Osteoblast (primary cell): ENCODE measurements around the gene CD44. TPM values are rescaled to one million over a fixed set of nuclear protein-coding genes. Genes with fewer than 3 reads are reported as not detected.
A peak's percentile ranks its signal among the peaks of the same experiment; 100 is the strongest.

Experiments
- DNase-seq: peaks from one replicate; pipeline ENCODE4 v3.0.0; 2011; ENCODE audit warnings: low spot score, mixed read lengths; ENCODE audit not compliant: insufficient read length; ENCODE audit errors: missing footprints
- H2AFZ ChIP-seq: 2 replicates; pipeline ENCODE4 v1.6.0; 2011; ENCODE audit warnings: mild to moderate bottlenecking, low read length
- H3K27ac ChIP-seq: 2 replicates; pipeline ENCODE4 v1.5.1; 2011; ENCODE audit warnings: mild to moderate bottlenecking, low read depth, low read length, moderate library complexity
- H3K27me3 ChIP-seq: 2 replicates; pipeline ENCODE4 v1.6.0; 2012; ENCODE audit warnings: mild to moderate bottlenecking, control low read depth, inconsistent platforms, low read length, moderate library complexity; ENCODE audit not compliant: insufficient read depth
- H3K36me3 ChIP-seq: 2 replicates; pipeline ENCODE4 v1.5.1; 2011; ENCODE audit warnings: mild to moderate bottlenecking, low read length, control low read depth, moderate library complexity; ENCODE audit not compliant: insufficient read depth
- H3K4me1 ChIP-seq: 2 replicates; pipeline ENCODE4 v1.5.1; 2011; ENCODE audit warnings: mild to moderate bottlenecking, low read length, control low read depth, moderate library complexity; ENCODE audit not compliant: insufficient read depth
- H3K4me2 ChIP-seq: 2 replicates; pipeline ENCODE4 v1.6.0; 2011; ENCODE audit warnings: mild to moderate bottlenecking, low read length; ENCODE audit not compliant: insufficient read depth
- H3K4me3 ChIP-seq: fragments of 200-600 bp; sonication (generic); 3 replicates; pipeline ENCODE4 v1.5.1; 2012; ENCODE audit warnings: mild to moderate bottlenecking, low read length, inconsistent platforms; ENCODE audit not compliant: insufficient read depth
- H3K79me2 ChIP-seq: 2 replicates; pipeline ENCODE4 v1.6.0; 2012; ENCODE audit warnings: mild to moderate bottlenecking, low read length, control low read depth, inconsistent platforms; ENCODE audit not compliant: insufficient read depth
- H3K9me3 ChIP-seq: 2 replicates; pipeline ENCODE4 v1.5.1; 2011; ENCODE audit warnings: low read depth, low read length, control low read depth
- H4K20me1 ChIP-seq: 2 replicates; pipeline ENCODE4 v1.6.0; 2012; ENCODE audit warnings: mild to moderate bottlenecking, low read length, control low read depth; ENCODE audit not compliant: insufficient read depth
- CTCF ChIP-seq: IDR thresholded peaks from 2 replicates; pipeline ENCODE4 v1.5.1; 2011; ENCODE audit warnings: mild to moderate bottlenecking, low read depth, low read length, moderate library complexity; ENCODE audit errors: extremely low read depth
- total RNA-seq: library from RNA; depleted of rRNA; stranded (reverse); fragments of >200 nt; gene quantifications from 2 replicates; pipeline ENCODE4 v1.2.3, GENCODE V29; 2012

The CD44 gene
- total RNA-seq, 1 donor, result 238 TPM

GRCh38 chr11:35235498-35235897 lies 96.5 kb downstream of the CD44 start:
- H3K27ac ChIP-seq, result no peak overlapping the region

GRCh38 chr11:35235936-35236666 lies 97.1 kb downstream of the CD44 start:
- Histone ChIP-seq H3K4me1 (peaks cover 7% of the 10 kb centered on the region), H4K20me1 (no peaks in the 10 kb centered on the region), H3K9me3 (no peaks in the 10 kb centered on the region), H3K36me3 (peaks cover 7% of the 10 kb centered on the region), H3K27me3 (no peaks in the 10 kb centered on the region), H2AFZ (no peak overlapping the region), H3K4me2 (peak overlapping the region; percentile 3), H3K4me3 (no peak overlapping the region), H3K27ac (peak overlapping the region; percentile 24), H3K79me2 (no peaks in the 10 kb centered on the region)
- TF ChIP-seq CTCF, result no peak
- DNase-seq, result no peak

More at GRCh38 chr11:35235498-35235897, 96.5 kb downstream of the CD44 start:
- Histone ChIP-seq H3K4me2 (no peak overlapping the region), H3K9me3 (no peaks in the 10 kb centered on the region), H3K36me3 (peaks cover 13% of the 10 kb centered on the region), H4K20me1 (no peaks in the 10 kb centered on the region), H3K79me2 (no peaks in the 10 kb centered on the region), H3K4me1 (peaks cover 7% of the 10 kb centered on the region), H3K4me3 (no peak overlapping the region), H2AFZ (no peak overlapping the region), H3K27me3 (no peaks in the 10 kb centered on the region)
- TF ChIP-seq CTCF, result no peak
- no peak for DNase-seq

GRCh38 chr11:35236667-35237003 lies 97.7 kb downstream of the CD44 start:
- no peak for DNase-seq
- Histone ChIP-seq H3K4me1 (peaks cover 7% of the 10 kb centered on the region), H3K36me3 (peaks cover 1% of the 10 kb centered on the region), H3K4me2 (peak overlapping the region; percentile 3), H2AFZ (peak overlapping the region; percentile 11), H3K9me3 (no peaks in the 10 kb centered on the region), H3K4me3 (no peak overlapping the region), H3K27me3 (no peaks in the 10 kb centered on the region), H3K27ac (peak overlapping the region; percentile 24), H3K79me2 (no peaks in the 10 kb centered on the region), H4K20me1 (no peaks in the 10 kb centered on the region)
- TF ChIP-seq CTCF, result no peak

DNA sequence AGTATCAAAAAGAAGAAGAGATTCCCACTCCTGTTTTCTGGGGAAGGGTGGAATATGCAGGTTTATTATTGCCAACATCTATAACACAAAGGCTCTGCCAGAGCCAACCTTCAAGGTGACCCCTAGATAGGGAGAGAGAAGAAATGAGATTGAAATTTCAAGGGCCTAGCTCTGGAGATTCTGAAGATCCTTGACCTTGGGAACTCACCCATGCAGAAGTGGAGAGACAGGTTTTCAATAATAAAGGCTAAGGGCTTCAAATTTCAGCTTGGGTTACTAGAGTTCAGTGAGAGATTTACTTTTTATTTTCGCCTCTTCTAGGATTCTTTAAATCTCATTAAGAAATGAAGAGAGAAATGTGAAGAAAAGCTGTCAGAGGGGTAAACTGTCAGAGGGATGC lies 98.4 kb downstream of the CD44 start:
- H3K4me2 ChIP-seq, result no peak overlapping the region
- no peaks in the 10 kb centered on the region for H3K9me3 ChIP-seq
- H3K4me3 ChIP-seq, result no peak overlapping the region
- peaks cover 10% of the 10 kb centered on the region for H3K4me1 ChIP-seq
- no peak for DNase-seq
- no peak overlapping the region for H2AFZ ChIP-seq
- no peaks in the 10 kb centered on the region for H3K36me3 ChIP-seq
- no peaks in the 10 kb centered on the region for H3K79me2 ChIP-seq
- H4K20me1 ChIP-seq, result no peaks in the 10 kb centered on the region
- TF ChIP-seq CTCF, result no peak
- no peak overlapping the region for H3K27ac ChIP-seq
- H3K27me3 ChIP-seq, result no peaks in the 10 kb centered on the region
